H1 (cell line): ENCODE data around the gene GTF2A2. TPM values are rescaled to one million over a fixed set of nuclear protein-coding genes. Genes with fewer than 3 reads are reported as not detected.
A peak's percentile ranks its signal among the peaks of the same experiment; 100 is the strongest.

Experiments
- CTCF ChIA-PET: fragments of 300-600 bp; sonication (Branson Sonifier 250); formaldehyde crosslinking; loops from one replicate; lab custom pipeline; 2021; ENCODE audit not compliant: partially characterized antibody; lab: Charles Lee
- POLR2A ChIA-PET: fragments of 300-600 bp; sonication (Branson Sonifier 250); formaldehyde crosslinking; loops from one replicate; lab custom pipeline; 2021; ENCODE audit warnings: inconsistent platforms; ENCODE audit not compliant: partially characterized antibody; lab: Charles Lee
- DNase-seq, 2 experiments: peaks; one replicate each; pipeline versions ENCODE4 v3.0.0 to v3.0.0-alpha.2; 2010 to 2022; ENCODE audit warnings: low spot score in 2 of 2, low read depth in 1 of 2, mixed read lengths in 1 of 2
- FAIRE-seq: peaks from 2 replicates; lab custom pipeline; 2011; peaks lifted over from hg19 to GRCh38; lab: Jason Lieb, UNC
- H2AFZ ChIP-seq: 2 replicates; pipeline ENCODE4 v1.8.1; 2012; ENCODE audit warnings: low read length, inconsistent platforms
- H2AK5ac ChIP-seq: 2 replicates; pipeline ENCODE4 v1.6.1; 2013; ENCODE audit warnings: low read depth, low read length
- H2BK120ac ChIP-seq: replicated peaks from 2 replicates; pipeline ENCODE3; 2013; ENCODE audit warnings: low read depth, low read length, inconsistent platforms
- H2BK12ac ChIP-seq: 2 replicates; pipeline ENCODE4 v1.6.1; 2013; ENCODE audit warnings: low read depth, low read length
- H2BK15ac ChIP-seq: 2 replicates; pipeline ENCODE4 v1.6.1; 2013; ENCODE audit warnings: low read length
- H2BK20ac ChIP-seq: 2 replicates; pipeline ENCODE4 v1.6.1; 2013; ENCODE audit warnings: low read length
- H2BK5ac ChIP-seq: 2 replicates; pipeline ENCODE4 v1.6.1; 2013; ENCODE audit warnings: low read depth, low read length
- H3K14ac ChIP-seq: 2 replicates; pipeline ENCODE4 v1.6.1; 2013; ENCODE audit warnings: inconsistent platforms; ENCODE audit not compliant: insufficient read length
- H3K18ac ChIP-seq: 2 replicates; pipeline ENCODE4 v1.6.1; 2013; ENCODE audit warnings: low read length; ENCODE audit errors: extremely low read depth
- H3K23ac ChIP-seq: 2 replicates; pipeline ENCODE4 v1.6.1; 2013; ENCODE audit warnings: inconsistent platforms; ENCODE audit not compliant: insufficient read length
- H3K23me2 ChIP-seq: 2 replicates; pipeline ENCODE4 v1.6.1; 2013; ENCODE audit warnings: low read depth, low read length
- H3K27ac ChIP-seq: 2 replicates; pipeline ENCODE4 v1.6.1; 2011; ENCODE audit warnings: low read depth, low read length, inconsistent platforms
- H3K27me3 ChIP-seq, 4 experiments: replicated peaks in 1 of 4; 1 replicate in 1 of 4; 2 replicates in 3 of 4; pipeline versions ENCODE4 v1.6.1 to v1.8.1; 2011 to 2013; ENCODE audit warnings: low read length in 3 of 4, mild to moderate bottlenecking in 3 of 4, inconsistent platforms in 2 of 4, mixed read lengths in 2 of 4, moderate library complexity in 1 of 4; ENCODE audit not compliant: control insufficient read depth in 3 of 4, insufficient read depth in 3 of 4; ENCODE audit errors: extremely low read depth in 1 of 4
- H3K36me3 ChIP-seq, 4 experiments: 2 replicates each; pipeline versions ENCODE4 v1.6.1 to v1.8.1; 2011 to 2013; ENCODE audit warnings: mild to moderate bottlenecking in 4 of 4, low read length in 3 of 4, moderate library complexity in 2 of 4, control low read depth in 1 of 4, inconsistent platforms in 1 of 4; ENCODE audit not compliant: insufficient read depth in 4 of 4, control insufficient read depth in 2 of 4
- H3K4ac ChIP-seq: replicated peaks from 2 replicates; pipeline ENCODE3; 2013; ENCODE audit warnings: low read length, low read depth, mixed read lengths, inconsistent platforms; ENCODE audit not compliant: insufficient read length
- H3K4me1 ChIP-seq, 4 experiments: replicated peaks in 1 of 4; 1 replicate in 1 of 4; 2 replicates in 3 of 4; pipeline versions ENCODE4 v1.6.1 to v1.8.1; 2011 to 2013; ENCODE audit warnings: low read length in 3 of 4, inconsistent platforms in 2 of 4, mixed read lengths in 1 of 4; ENCODE audit not compliant: insufficient read depth in 4 of 4, control insufficient read depth in 3 of 4
- H3K4me2 ChIP-seq, 2 experiments: 2 replicates each; pipeline versions ENCODE4 v1.6.1 to v1.8.1; 2011 to 2013; ENCODE audit warnings: low read depth in 2 of 2, low read length in 2 of 2, control low read depth in 1 of 2, inconsistent platforms in 1 of 2, mild to moderate bottlenecking in 1 of 2; ENCODE audit not compliant: insufficient read depth in 1 of 2
- H3K4me3 ChIP-seq, 4 experiments: fragments of 200-600, 300-600 bp in 1 of 4; sonication (generic), shearing (Covaris generic), sonication (Bioruptor Twin) in 1 of 4; 2 replicates each; pipeline versions ENCODE4 v1.5.1 to v1.8.1; 2011 to 2016; ENCODE audit warnings: low read length in 4 of 4, low read depth in 3 of 4, control low read depth in 2 of 4, inconsistent platforms in 2 of 4, mild to moderate bottlenecking in 2 of 4, mixed read lengths in 1 of 4, moderate library complexity in 1 of 4; ENCODE audit not compliant: insufficient read depth in 2 of 4; ENCODE audit errors: extremely low read depth in 1 of 4
- H3K56ac ChIP-seq: replicated peaks from 2 replicates; pipeline ENCODE3; 2013; ENCODE audit warnings: low read depth, mild to moderate bottlenecking, mixed read lengths, low read length, inconsistent platforms; ENCODE audit not compliant: insufficient read length
- H3K79me1 ChIP-seq: 2 replicates; pipeline ENCODE4 v1.6.1; 2013; ENCODE audit warnings: low read depth, low read length, control low read depth
- H3K79me2 ChIP-seq, 2 experiments: 2 replicates each; pipeline versions ENCODE4 v1.6.1 to v1.8.1; 2012 to 2013; ENCODE audit warnings: low read length in 2 of 2, mild to moderate bottlenecking in 2 of 2, inconsistent platforms in 1 of 2; ENCODE audit not compliant: insufficient read depth in 2 of 2, control insufficient read depth in 1 of 2
- H3K9ac ChIP-seq, 4 experiments: replicated peaks in 1 of 4; 1 replicate in 1 of 4; 2 replicates in 3 of 4; pipeline versions ENCODE4 v1.6.1 to v1.8.1; 2011 to 2013; ENCODE audit warnings: low read depth in 3 of 4, low read length in 3 of 4, control low read depth in 2 of 4, mild to moderate bottlenecking in 2 of 4, moderate library complexity in 2 of 4, inconsistent platforms in 1 of 4; ENCODE audit errors: extremely low read depth in 1 of 4
- H3K9me3 ChIP-seq, 2 experiments: 2 replicates each; pipeline versions ENCODE4 v1.6.1 to v1.8.1; 2012 to 2013; ENCODE audit warnings: mild to moderate bottlenecking in 2 of 2, moderate library complexity in 2 of 2, control low read depth in 1 of 2, inconsistent platforms in 1 of 2, low read depth in 1 of 2, low read length in 1 of 2, mixed read lengths in 1 of 2; ENCODE audit not compliant: insufficient read depth in 2 of 2
- H4K20me1 ChIP-seq, 2 experiments: replicated peaks in 1 of 2; 2 replicates each; pipeline versions ENCODE3 to v1.8.1; 2011 to 2013; ENCODE audit warnings: inconsistent platforms in 2 of 2, low read length in 2 of 2, mild to moderate bottlenecking in 1 of 2; ENCODE audit not compliant: insufficient read depth in 2 of 2, control insufficient read depth in 1 of 2
- H4K5ac ChIP-seq: 2 replicates; pipeline ENCODE4 v1.6.1; 2013; ENCODE audit warnings: low read length, low read depth, mixed read lengths, inconsistent platforms; ENCODE audit not compliant: insufficient read length
- H4K8ac ChIP-seq: 2 replicates; pipeline ENCODE4 v1.8.0; 2013; ENCODE audit warnings: mild to moderate bottlenecking, moderate library complexity, low read length, inconsistent platforms; ENCODE audit not compliant: insufficient read depth; ENCODE audit errors: extremely low read depth
- H4K91ac ChIP-seq: replicated peaks from 2 replicates; pipeline ENCODE3; 2013; ENCODE audit warnings: low read length, mixed read lengths, inconsistent platforms; ENCODE audit not compliant: insufficient read length
- POLR2AphosphoS5 ChIP-seq: IDR thresholded peaks from 2 replicates; pipeline ENCODE4 v1.6.1; 2011; ENCODE audit warnings: low read depth, low read length
- SAP30 ChIP-seq: fragments of 300-600 bp; sonication (generic); IDR thresholded peaks from 2 replicates; pipeline ENCODE4 v1.7.1; 2012; ENCODE audit warnings: low read length, moderate library complexity, mild to moderate bottlenecking, inconsistent platforms; ENCODE audit not compliant: insufficient read depth, insufficient replicate concordance
- SRF ChIP-seq: IDR thresholded peaks from 2 replicates; pipeline ENCODE4 v1.6.1; 2011; ENCODE audit warnings: mild to moderate bottlenecking, low read depth, low read length, moderate library complexity
- ZNF274 ChIP-seq: IDR thresholded peaks from 2 replicates; pipeline ENCODE4 v1.7.0; 2012; ENCODE audit warnings: low read length, borderline replicate concordance; ENCODE audit errors: extremely low read depth
- WGBS, 2 experiments: shearing (Covaris generic) in 1 of 2; methylation state at CpG; one replicate each; pipeline versions ENCODE4 v1.1.6 to v1.1.7; 2013 to 2015; ENCODE audit warnings: low lambda C conversion rate in 2 of 2, mixed read lengths in 2 of 2, inconsistent platforms in 1 of 2, low coverage in 1 of 2, missing lambda C conversion rate in 1 of 2; ENCODE audit not compliant: insufficient replicate concordance in 2 of 2, insufficient coverage in 1 of 2, insufficient read length in 1 of 2; ENCODE audit errors: extremely low coverage in 1 of 2, missing lambda C conversion rate in 1 of 2; 5-methylcytosine and 5-hydroxymethylcytosine counted together
- polyA plus RNA-seq, 7 experiments: library from polyadenylated mRNA; depleted of rRNA in 3 of 7; stranded (reverse) in 5 of 7; unstranded in 2 of 7; fragments of >200 nt in 5 of 7; fragments of 200-250 nt in 2 of 7; gene quantifications; 1 replicate in 5 of 7; 2 replicates in 1 of 7; 4 replicates in 1 of 7; pipeline versions ENCODE4 v1.2.1 to v1.2.3, GENCODE V29; 2011 to 2013; ENCODE audit warnings: missing spikeins in 2 of 7, mixed read lengths in 2 of 7
- total RNA-seq: library from RNA; stranded (reverse); fragmentation: NEBNext Ultra II Directional; extraction: Animal tissue kit (Norgen Biotek cat#: 25700); gene quantifications from 2 replicates; pipeline ENCODE4 v1.2.1, GENCODE V29; 2021

Gene GTF2A2
- total and polyA plus RNA-seq, 2 of the 8 experiments (the other 6 are each of a cell fraction or from before 2014, with no cell fraction given) = 52.2 to 161 TPM

GRCh38 chr15:59590027-59590426 is 67.3 kb downstream of the GTF2A2 start:
- Histone ChIP-seq H2BK5ac (no peak overlapping the region), H3K4me3 (no peak overlapping the region), H3K79me1 (no peaks in the 10 kb centered on the region), H4K5ac (no peak overlapping the region), H3K27me3 (no peaks in the 10 kb centered on the region), H3K4me1 (no peaks in the 10 kb centered on the region), H3K4me2 (no peak overlapping the region), H3K23me2 (no peaks in the 10 kb centered on the region), H3K4ac (no peak overlapping the region), H3K56ac (no peak overlapping the region), H2AFZ (no peak overlapping the region), H3K23ac (no peak overlapping the region), H2AK5ac (no peak overlapping the region), H3K18ac (no peak overlapping the region), H4K91ac (no peak overlapping the region), H3K9me3 (no peaks in the 10 kb centered on the region), H3K79me2 (no peaks in the 10 kb centered on the region), H2BK20ac (0 out of 2 replicates have a peak overlapping the region, but pooled peaks have one; percentile 13), H3K36me3 (no peaks in the 10 kb centered on the region), H3K9ac (no peak overlapping the region), H2BK120ac (no peak overlapping the region), H4K8ac (no peak overlapping the region), H2BK15ac (no peak overlapping the region), H3K14ac (no peak overlapping the region), H4K20me1 (no peaks in the 10 kb centered on the region), H3K27ac (no peak overlapping the region), H2BK12ac (no peak overlapping the region)
- no peak for TF ChIP-seq SRF
- no peak for TF ChIP-seq ZNF274
- TF ChIP-seq POLR2AphosphoS5 = no peak
- TF ChIP-seq SAP30 = no peak
- FAIRE-seq (no peak), DNase-seq (no peak)
- WGBS, 2 experiments = 87% methylated on average over 7 of the region's 7 CpGs; no CpG with 5 or more reads in 1 of the 2 experiments
- POLR2A ChIA-PET = no interaction called here
- CTCF ChIA-PET = interaction anchor here (0.6 to 1.6 kb wide), 4 partner anchors 23 to 61 kb away, joined by 3 to 6 read pairs (median 4); no protein-coding TSS in a partner anchor
